Esophagus muscularis mucosa (tissue), 4 donors: Measurements from ENCODE around the gene TLCD2. TPM values are rescaled to one million over a fixed set of nuclear protein-coding genes. Genes with fewer than 3 reads are reported as not detected.

Source experiments
- DNase-seq: peaks from one replicate; pipeline ENCODE4 v3.0.0-alpha.2; 2017; ENCODE audit errors: extremely low spot score
- H3K27ac ChIP-seq, 4 donors: fragments of 200-600 bp; sonication (generic); replicated peaks in 1 of 4; 1 replicate in 3 of 4; 2 replicates in 1 of 4; pipeline ENCODE4 v1.5.1; 2016 to 2019; ENCODE audit warnings: mild to moderate bottlenecking in 1 of 4
- H3K27me3 ChIP-seq, 4 donors: fragments of 200-600 bp; sonication (generic); one replicate each; pipeline versions ENCODE4 v1.5.1 to v1.6.0; 2016 to 2019
- H3K36me3 ChIP-seq, 4 donors: fragments of 200-600 bp; sonication (generic); one replicate each; pipeline ENCODE4 v1.5.1; 2016 to 2019
- H3K4me1 ChIP-seq, 4 donors: fragments of 200-600 bp; sonication (generic); one replicate each; pipeline ENCODE4 v1.5.1; 2016 to 2019
- H3K4me3 ChIP-seq, 4 donors: fragments of 200-600 bp; sonication (generic); 1 replicate in 2 of 4; 2 replicates in 2 of 4; pipeline ENCODE4 v1.5.1; 2016 to 2019; ENCODE audit warnings: mild to moderate bottlenecking in 4 of 4, moderate library complexity in 1 of 4
- H3K9me3 ChIP-seq, 4 donors: fragments of 200-600 bp; sonication (generic); 1 replicate in 3 of 4; 2 replicates in 1 of 4; pipeline ENCODE4 v1.5.1; 2016 to 2019
- EP300 ChIP-seq: sonication (generic); formaldehyde crosslinking; IDR thresholded peaks from one replicate; pipeline ENCODE4 v1.6.1; 2017; ENCODE audit warnings: antibody characterized with exemption
- POLR2A ChIP-seq: fragments of 450-650 bp; IDR thresholded peaks from one replicate; pipeline ENCODE4 v1.6.1; 2017; ENCODE audit warnings: antibody characterized with exemption, moderate library complexity, mild to moderate bottlenecking, low read depth
- POLR2AphosphoS5 ChIP-seq, 2 donors: sonication (generic); formaldehyde crosslinking; IDR thresholded peaks; one replicate each; pipeline ENCODE4 v1.6.1; 2017; ENCODE audit warnings: antibody characterized with exemption in 2 of 2
- WGBS: methylation state at CpG from one replicate; pipeline ENCODE4 v1.1.5; 2018; 5-methylcytosine and 5-hydroxymethylcytosine counted together
- intact Hi-C: fragments of 100-400 bp; cut with DNase I; formaldehyde crosslinking; loops from one replicate; pipeline ENCODE4 v1.15.1; 2023
- total RNA-seq, 4 donors: library from RNA; depleted of rRNA; stranded (reverse); fragments of >200 nt; gene quantifications; one replicate each; pipeline versions ENCODE4 v1.1.0 to v1.2.1, GENCODE V29; 2016
- TF ChIP-seq, protein P1 (sequence below), 3 experiments: fragments of 200-600 bp in 2 of 3; fragments of 450-650 bp in 1 of 3; sonication (generic) in 2 of 3; IDR thresholded peaks; one replicate each; pipeline ENCODE4 v1.5.1; 2017 to 2019; ENCODE audit warnings: antibody characterized with exemption in 3 of 3, mild to moderate bottlenecking in 2 of 3, moderate library complexity in 1 of 3

TLCD2 gene
- total RNA-seq, 4 donors from 2014 or later: 4.6 to 7.7 (median 5.5) TPM

- 83% methylated on average over 7 of the region's 17 CpGs for WGBS
- TF ChIP-seq POLR2A (no peak), EP300 (no peak)
- intact Hi-C loops: no loop called here
- Histone ChIP-seq H3K4me3 (no peak overlapping the region), H3K36me3 (peaks cover 11 to 74% (median 65%) of the 10 kb centered on the region in 4 donors), H3K9me3 (no peaks in the 10 kb centered on the region), H3K4me1 (peaks cover 22 to 28% (median 24%) of the 10 kb centered on the region in 4 donors), H3K27me3 (no peaks in the 10 kb centered on the region), H3K27ac (peak overlapping the region in 1 of 4 donors; percentile 19)
- no peak for DNase-seq
Measured at GRCh38 chr17:1735834-1736347, 25.7 kb upstream of the TLCD2 start.

GRCh38 chr17:1735418-1735817 lies 25.2 kb upstream of the TLCD2 start:
- H3K9me3 ChIP-seq: no peaks in the 10 kb centered on the region
- no peaks in the 10 kb centered on the region for H3K27me3 ChIP-seq
- intact Hi-C loops: no loop called here
- WGBS: 95% methylated on average over 9 of the region's 10 CpGs
- H3K4me1 ChIP-seq: peaks cover 27 to 33% (median 28%) of the 10 kb centered on the region in 4 donors
- H3K27ac ChIP-seq: no peak overlapping the region
- no peak for TF ChIP-seq POLR2A
- H3K36me3 ChIP-seq: peaks cover 11 to 79% (median 70%) of the 10 kb centered on the region in 4 donors
- DNase-seq: no peak
- H3K4me3 ChIP-seq: no peak overlapping the region

GRCh38 chr17:1733759-1734158 lies 23.6 kb upstream of the TLCD2 start:
- H3K4me1 ChIP-seq: peaks cover 36 to 49% (median 44%) of the 10 kb centered on the region in 4 donors
- intact Hi-C loops: no loop called here
- H3K27me3 ChIP-seq: no peaks in the 10 kb centered on the region
- H3K27ac ChIP-seq: no peak overlapping the region
- TF ChIP-seq POLR2A: no peak
- TF ChIP-seq, protein P1, sequence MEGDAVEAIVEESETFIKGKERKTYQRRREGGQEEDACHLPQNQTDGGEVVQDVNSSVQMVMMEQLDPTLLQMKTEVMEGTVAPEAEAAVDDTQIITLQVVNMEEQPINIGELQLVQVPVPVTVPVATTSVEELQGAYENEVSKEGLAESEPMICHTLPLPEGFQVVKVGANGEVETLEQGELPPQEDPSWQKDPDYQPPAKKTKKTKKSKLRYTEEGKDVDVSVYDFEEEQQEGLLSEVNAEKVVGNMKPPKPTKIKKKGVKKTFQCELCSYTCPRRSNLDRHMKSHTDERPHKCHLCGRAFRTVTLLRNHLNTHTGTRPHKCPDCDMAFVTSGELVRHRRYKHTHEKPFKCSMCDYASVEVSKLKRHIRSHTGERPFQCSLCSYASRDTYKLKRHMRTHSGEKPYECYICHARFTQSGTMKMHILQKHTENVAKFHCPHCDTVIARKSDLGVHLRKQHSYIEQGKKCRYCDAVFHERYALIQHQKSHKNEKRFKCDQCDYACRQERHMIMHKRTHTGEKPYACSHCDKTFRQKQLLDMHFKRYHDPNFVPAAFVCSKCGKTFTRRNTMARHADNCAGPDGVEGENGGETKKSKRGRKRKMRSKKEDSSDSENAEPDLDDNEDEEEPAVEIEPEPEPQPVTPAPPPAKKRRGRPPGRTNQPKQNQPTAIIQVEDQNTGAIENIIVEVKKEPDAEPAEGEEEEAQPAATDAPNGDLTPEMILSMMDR (IDR thresholded peaks at IDR 0.05): no peak
- TF ChIP-seq EP300: no peak
- no peak for TF ChIP-seq POLR2AphosphoS5 (IDR thresholded peaks at IDR 0.05)
- no peak overlapping the region for H3K4me3 ChIP-seq
- H3K9me3 ChIP-seq: no peaks in the 10 kb centered on the region
- no CpG with 5 or more reads among the region's 38 CpGs for WGBS
- peaks cover 11 to 83% (median 75%) of the 10 kb centered on the region in 4 donors for H3K36me3 ChIP-seq
- no peak for DNase-seq

GRCh38 chr17:1732833-1733321 lies 22.7 kb upstream of the TLCD2 start:
- no peaks in the 10 kb centered on the region for H3K9me3 ChIP-seq
- H3K4me3 ChIP-seq: no peak overlapping the region
- TF ChIP-seq POLR2AphosphoS5 (IDR thresholded peaks at IDR 0.05) (no peak), EP300 (no peak), POLR2A (no peak)
- TF ChIP-seq, protein P1 (IDR thresholded peaks at IDR 0.05): no peak
- peaks cover 34 to 58% (median 51%) of the 10 kb centered on the region in 4 donors for H3K4me1 ChIP-seq
- 73% methylated on average over 9 of the region's 11 CpGs for WGBS
- no peaks in the 10 kb centered on the region for H3K27me3 ChIP-seq
- peaks cover 11 to 86% (median 79%) of the 10 kb centered on the region in 4 donors for H3K36me3 ChIP-seq
- H3K27ac ChIP-seq: no peak overlapping the region
- no peak for DNase-seq
- intact Hi-C loops: no loop called here

GRCh38 chr17:1732241-1732832 lies 22.2 kb upstream of the TLCD2 start:
- intact Hi-C loops: no loop called here
- WGBS: 92% methylated on average over 7 of the region's 22 CpGs
- Histone ChIP-seq H3K27me3 (no peaks in the 10 kb centered on the region), H3K4me1 (peaks cover 30 to 60% (median 53%) of the 10 kb centered on the region in 4 donors), H3K9me3 (no peaks in the 10 kb centered on the region), H3K36me3 (peaks cover 11 to 86% (median 79%) of the 10 kb centered on the region in 4 donors), H3K4me3 (no peak overlapping the region), H3K27ac (no peak overlapping the region)
- TF ChIP-seq POLR2A (no peak), EP300 (no peak)
- DNase-seq: no peak

DNA sequence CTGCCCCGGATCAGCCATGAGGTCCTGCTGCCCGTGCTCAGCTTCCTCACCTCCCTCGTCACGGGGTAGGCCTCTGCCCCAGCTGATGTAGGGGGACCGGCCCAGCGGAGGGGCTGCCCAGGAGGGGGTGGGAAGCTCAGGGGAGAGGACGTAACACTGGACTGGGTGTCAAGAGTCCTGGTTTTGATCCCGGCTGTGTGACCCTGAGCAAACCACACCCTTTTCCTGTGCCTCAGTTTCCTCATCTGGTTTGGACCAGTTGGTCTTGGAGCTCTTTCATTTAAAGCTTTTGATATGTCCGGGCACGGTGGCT lies 21.0 kb upstream of the TLCD2 start:
- WGBS: 92% methylated on average over 4 of the region's 10 CpGs
- H3K27ac ChIP-seq: peak overlapping the region; percentile 83 to 85 (median 84)
- H3K36me3 ChIP-seq: peaks cover 17 to 86% (median 80%) of the 10 kb centered on the region in 4 donors
- TF ChIP-seq EP300 (no peak), POLR2AphosphoS5 (IDR thresholded peaks at IDR 0.05) (peak in 1 of 2 donors; percentile 7)
- H3K4me1 ChIP-seq: peaks cover 18 to 60% (median 54%) of the 10 kb centered on the region in 4 donors
- peak overlapping the region in 2 of 4 donors; percentile 22 to 25 for H3K4me3 ChIP-seq
- intact Hi-C loops: no loop called here
- no peaks in the 10 kb centered on the region for H3K27me3 ChIP-seq
- H3K9me3 ChIP-seq: no peaks in the 10 kb centered on the region
- no peak for DNase-seq
